SK-N-SH (cell line): Measurements from ENCODE around the gene KRTAP5-9. TPM values are rescaled to one million over a fixed set of nuclear protein-coding genes. Genes with fewer than 3 reads are reported as not detected.
A peak's percentile ranks its signal among the peaks of the same experiment; 100 is the strongest.

Experiments
- CTCF ChIA-PET: fragments of 300-600, 350-600 bp; formaldehyde crosslinking; extraction: SDS; loops from one replicate; lab custom pipeline; 2021; lab: Yijun Ruan, JAX
- POLR2A ChIA-PET: fragments of 350-600 bp; sonication (Branson Sonifier 250); formaldehyde crosslinking; extraction: SDS; loops from one replicate; lab custom pipeline; 2020; ENCODE audit warnings: antibody characterized with exemption, inconsistent platforms; lab: Yijun Ruan, JAX
- DNase-seq: peaks from one replicate; pipeline ENCODE4 v3.0.0; 2012
- H2AFZ ChIP-seq: fragments of 200-600 bp; sonication (generic); 2 replicates; pipeline ENCODE4 v1.8.1; 2016; ENCODE audit warnings: antibody characterized with exemption, mild to moderate bottlenecking, low read depth
- H3F3A ChIP-seq: fragments of 200-600 bp; sonication (generic); replicated peaks from 2 replicates; pipeline ENCODE3; 2016; ENCODE audit warnings: antibody characterized with exemption, mild to moderate bottlenecking; ENCODE audit not compliant: insufficient read depth
- H3K27ac ChIP-seq, 2 experiments: fragments of 200-500 bp in 1 of 2; fragments of 200-600 bp in 1 of 2; sonication (Bioruptor generic) in 1 of 2; sonication (generic), shearing (Covaris generic) in 1 of 2; 2 replicates each; pipeline versions ENCODE4 v1.5.1 to v1.6.1; 2014 to 2016; ENCODE audit warnings: low read depth in 2 of 2, inconsistent platforms in 1 of 2, low read length in 1 of 2, mild to moderate bottlenecking in 1 of 2, mixed read lengths in 1 of 2
- H3K27me3 ChIP-seq: fragments of 200-600 bp; sonication (generic), shearing (Covaris generic); 2 replicates; pipeline ENCODE4 v1.6.1; 2016; ENCODE audit warnings: mixed run types; ENCODE audit not compliant: insufficient read depth
- H3K36me3 ChIP-seq, 2 experiments: fragments of 200-500 bp in 1 of 2; fragments of 200-600 bp in 1 of 2; sonication (Bioruptor generic) in 1 of 2; sonication (generic) in 1 of 2; replicated peaks in 1 of 2; 2 replicates each; pipeline versions ENCODE3 to v1.5.1; 2014 to 2016; ENCODE audit warnings: low read length in 1 of 2, mild to moderate bottlenecking in 1 of 2; ENCODE audit not compliant: insufficient read depth in 2 of 2, control insufficient read depth in 1 of 2
- H3K4me1 ChIP-seq, 2 experiments: fragments of 200-500 bp in 1 of 2; fragments of 200-600 bp in 1 of 2; sonication (Bioruptor generic) in 1 of 2; sonication (generic), shearing (Covaris generic) in 1 of 2; 2 replicates each; pipeline versions ENCODE4 v1.5.1 to v1.6.1; 2014 to 2016; ENCODE audit warnings: low read depth in 1 of 2, low read length in 1 of 2, mixed run types in 1 of 2; ENCODE audit not compliant: insufficient read depth in 2 of 2, control insufficient read depth in 1 of 2
- H3K4me2 ChIP-seq: fragments of 200-600 bp; sonication (generic), shearing (Covaris generic); 2 replicates; pipeline ENCODE4 v1.6.1; 2017; ENCODE audit warnings: mixed run types
- H3K4me3 ChIP-seq, 2 experiments: fragments of 200-500 bp in 1 of 2; fragments of 200-600 bp in 1 of 2; sonication (Bioruptor generic) in 1 of 2; sonication (generic), shearing (Covaris generic) in 1 of 2; 2 replicates each; pipeline versions ENCODE4 v1.5.1 to v1.8.1; 2014 to 2016; ENCODE audit warnings: low read depth in 2 of 2, inconsistent platforms in 1 of 2, low read length in 1 of 2, mild to moderate bottlenecking in 1 of 2, mixed read lengths in 1 of 2, moderate library complexity in 1 of 2
- H3K79me2 ChIP-seq: fragments of 200-600 bp; sonication (generic); 2 replicates; pipeline ENCODE4 v1.8.1; 2017; ENCODE audit warnings: mild to moderate bottlenecking; ENCODE audit not compliant: insufficient read depth
- H3K9ac ChIP-seq: fragments of 200-600 bp; sonication (generic); 2 replicates; pipeline ENCODE4 v1.6.1; 2017; ENCODE audit warnings: mixed run types
- H3K9me2 ChIP-seq: fragments of 200-600 bp; sonication (generic); 2 replicates; pipeline ENCODE4 v1.6.1; 2017; ENCODE audit warnings: mixed run types
- H3K9me3 ChIP-seq: fragments of 200-600 bp; sonication (generic); 2 replicates; pipeline ENCODE4 v1.6.1; 2017; ENCODE audit warnings: mixed run types, mild to moderate bottlenecking, moderate library complexity
- H4K20me1 ChIP-seq: fragments of 200-600 bp; sonication (generic); 2 replicates; pipeline ENCODE4 v1.6.1; 2017; ENCODE audit warnings: mild to moderate bottlenecking, mixed run types; ENCODE audit not compliant: insufficient read depth
- CHD2 ChIP-seq: fragments of 150-350 bp; IDR thresholded peaks from 2 replicates; pipeline ENCODE4 v1.6.1; 2018; ENCODE audit warnings: low read length; ENCODE audit not compliant: partially characterized antibody
- EZH2phosphoT487 ChIP-seq: fragments of 200-600 bp; sonication (generic); IDR thresholded peaks from 2 replicates; pipeline ENCODE4 v1.6.1; 2017; ENCODE audit warnings: low read depth, mixed run types, mild to moderate bottlenecking, antibody characterized with exemption, moderate library complexity, borderline replicate concordance
- FOSL2 ChIP-seq: IDR thresholded peaks from 2 replicates; pipeline ENCODE4 v1.4.0; 2012; ENCODE audit warnings: low read depth, mild to moderate bottlenecking, moderate library complexity, borderline replicate concordance
- FOXJ3 ChIP-seq: sonication (generic); formaldehyde crosslinking; IDR thresholded peaks from 2 replicates; pipeline ENCODE4 v1.5.1; 2020; ENCODE audit warnings: mild to moderate bottlenecking, missing genetic modification reagents
- FOXM1 ChIP-seq: IDR thresholded peaks from 2 replicates; pipeline ENCODE4 v1.4.0; 2012; ENCODE audit warnings: low read depth, mild to moderate bottlenecking
- GATA2 ChIP-seq: sonication (generic); formaldehyde crosslinking; IDR thresholded peaks from 2 replicates; pipeline ENCODE4 v1.5.0; 2020; ENCODE audit warnings: mild to moderate bottlenecking, missing genetic modification reagents
- MEF2A ChIP-seq: IDR thresholded peaks from 2 replicates; pipeline ENCODE4 v1.4.0; 2012; ENCODE audit warnings: low read depth, borderline replicate concordance
- NFIC ChIP-seq: IDR thresholded peaks from 2 replicates; pipeline ENCODE4 v1.4.0; 2012; ENCODE audit warnings: borderline replicate concordance
- NRF1 ChIP-seq: IDR thresholded peaks from 2 replicates; pipeline ENCODE4 v1.6.1; 2012; ENCODE audit warnings: low read depth, mild to moderate bottlenecking, low read length
- POLR2AphosphoS5 ChIP-seq: IDR thresholded peaks from 2 replicates; pipeline ENCODE4 v1.6.1; 2012; ENCODE audit warnings: low read depth, low read length
- RAD21 ChIP-seq: IDR thresholded peaks from 2 replicates; pipeline ENCODE4 v1.6.1; 2012; ENCODE audit warnings: mild to moderate bottlenecking, low read length
- RCOR1 ChIP-seq: fragments of 150-350 bp; IDR thresholded peaks from 2 replicates; pipeline ENCODE4 v1.6.1; 2017; ENCODE audit warnings: antibody characterized with exemption, low read length
- REST ChIP-seq: IDR thresholded peaks from 2 replicates; pipeline ENCODE4 v1.6.1; 2012; ENCODE audit warnings: mild to moderate bottlenecking, low read depth, low read length, moderate library complexity
- RXRA ChIP-seq: IDR thresholded peaks from 2 replicates; pipeline ENCODE4 v1.4.0; 2012; ENCODE audit warnings: low read depth, mild to moderate bottlenecking, borderline replicate concordance
- TAF1 ChIP-seq: IDR thresholded peaks from 2 replicates; pipeline ENCODE4 v1.6.1; 2012; ENCODE audit warnings: low read depth, mild to moderate bottlenecking, low read length, moderate library complexity, borderline replicate concordance
- TEAD4 ChIP-seq: IDR thresholded peaks from 2 replicates; pipeline ENCODE4 v1.4.0; 2012; ENCODE audit warnings: mild to moderate bottlenecking, borderline replicate concordance; ENCODE audit not compliant: insufficient read depth
- YY1 ChIP-seq: IDR thresholded peaks from 2 replicates; pipeline ENCODE4 v1.4.0; 2012; ENCODE audit warnings: low read depth, mild to moderate bottlenecking
- WGBS: methylation state at CpG from one replicate; pipeline ENCODE4 v1.1.6; 2017; ENCODE audit warnings: low lambda C conversion rate; 5-methylcytosine and 5-hydroxymethylcytosine counted together
- polyA plus RNA-seq, 3 experiments: library from polyadenylated mRNA; depleted of rRNA; stranded (reverse); fragments of >200 nt; gene quantifications; 2 replicates each; pipeline ENCODE4 v1.2.3, GENCODE V29; 2012
- TF ChIP-seq, protein P1 (sequence below): IDR thresholded peaks from 2 replicates; pipeline ENCODE4 v1.4.0; 2012; ENCODE audit warnings: low read depth, borderline replicate concordance

Gene KRTAP5-9
- polyA plus RNA-seq, 1 of the 3 experiments (the other 2 are of a cell fraction) = not detected

DNA sequence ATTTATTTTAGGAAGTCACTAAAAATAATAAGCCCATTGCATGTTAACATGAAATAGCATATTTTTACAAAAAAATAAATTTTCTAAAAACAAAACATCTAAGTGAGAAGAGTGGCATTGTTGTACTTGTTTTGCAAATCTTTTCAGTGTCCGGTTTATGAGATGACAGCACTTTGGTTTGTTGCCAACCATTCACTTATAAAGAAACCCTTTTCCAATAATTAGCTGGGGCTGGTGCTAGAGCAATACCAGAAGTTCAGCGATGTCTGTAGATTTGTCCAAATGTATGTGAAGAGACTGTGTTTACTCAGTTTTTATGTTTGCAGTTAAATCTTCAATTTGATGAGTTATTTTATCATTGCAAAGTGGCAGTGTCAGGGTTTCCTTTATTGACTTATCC is 43.2 kb upstream of the KRTAP5-9 start:
- no peaks in the 10 kb centered on the region for H3K27me3 ChIP-seq
- WGBS = 36% methylated on average over 2 of the region's 2 CpGs
- no peaks in the 10 kb centered on the region for H3F3A ChIP-seq
- peak; percentile 56 for DNase-seq
- H4K20me1 ChIP-seq = no peaks in the 10 kb centered on the region
- ChIA-PET CTCF (interaction anchor here (0.6 to 2.6 kb wide), 3 partner anchors 15 to 58 kb away, joined by 3 to 8 read pairs (median 3); partner anchors contain the start of gene NADSYN1), POLR2A (no interaction called here)
- H3K4me2 ChIP-seq = no peak overlapping the region
- H2AFZ ChIP-seq = no peak overlapping the region
- H3K79me2 ChIP-seq = no peaks in the 10 kb centered on the region
- H3K9me3 ChIP-seq = no peaks in the 10 kb centered on the region
- no peaks in the 10 kb centered on the region for H3K9me2 ChIP-seq
- H3K4me3 ChIP-seq = no peak overlapping the region
- H3K36me3 ChIP-seq = peaks cover 0 to 13% of the 10 kb centered on the region in 2 experiments
- H3K4me1 ChIP-seq = peaks cover 0 to 42% of the 10 kb centered on the region in 2 experiments; a peak in 2 of 4 replicates
- peak overlapping the region in 1 of 2 experiments; percentile 77; a peak in 2 of 4 replicates for H3K27ac ChIP-seq
- no peak overlapping the region for H3K9ac ChIP-seq
- TF ChIP-seq MEF2A (no peak), TEAD4 (no peak), RXRA (no peak), CHD2 (peak; percentile 33), GATA2 (CRISPR knock-in tag) (no peak), RCOR1 (0 out of 2 replicates have a peak, but pooled peaks have one; percentile 4), NFIC (no peak)
- TF ChIP-seq, protein P1, sequence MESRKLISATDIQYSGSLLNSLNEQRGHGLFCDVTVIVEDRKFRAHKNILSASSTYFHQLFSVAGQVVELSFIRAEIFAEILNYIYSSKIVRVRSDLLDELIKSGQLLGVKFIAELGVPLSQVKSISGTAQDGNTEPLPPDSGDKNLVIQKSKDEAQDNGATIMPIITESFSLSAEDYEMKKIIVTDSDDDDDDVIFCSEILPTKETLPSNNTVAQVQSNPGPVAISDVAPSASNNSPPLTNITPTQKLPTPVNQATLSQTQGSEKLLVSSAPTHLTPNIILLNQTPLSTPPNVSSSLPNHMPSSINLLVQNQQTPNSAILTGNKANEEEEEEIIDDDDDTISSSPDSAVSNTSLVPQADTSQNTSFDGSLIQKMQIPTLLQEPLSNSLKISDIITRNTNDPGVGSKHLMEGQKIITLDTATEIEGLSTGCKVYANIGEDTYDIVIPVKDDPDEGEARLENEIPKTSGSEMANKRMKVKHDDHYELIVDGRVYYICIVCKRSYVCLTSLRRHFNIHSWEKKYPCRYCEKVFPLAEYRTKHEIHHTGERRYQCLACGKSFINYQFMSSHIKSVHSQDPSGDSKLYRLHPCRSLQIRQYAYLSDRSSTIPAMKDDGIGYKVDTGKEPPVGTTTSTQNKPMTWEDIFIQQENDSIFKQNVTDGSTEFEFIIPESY = no peak

- Histone ChIP-seq H2AFZ (no peak overlapping the region), H3K27me3 (no peaks in the 10 kb centered on the region), H3K4me3 (no peak overlapping the region), H3F3A (no peaks in the 10 kb centered on the region), H3K9me3 (no peaks in the 10 kb centered on the region), H3K27ac (peak overlapping the region in 1 of 2 experiments; percentile 51; a peak in 2 of 4 replicates), H3K79me2 (no peaks in the 10 kb centered on the region), H3K4me2 (no peak overlapping the region), H3K36me3 (peaks cover 0 to 5% of the 10 kb centered on the region in 2 experiments), H3K9me2 (no peaks in the 10 kb centered on the region), H3K9ac (no peak overlapping the region), H3K4me1 (peaks cover 0 to 34% of the 10 kb centered on the region in 2 experiments; a peak in 2 of 4 replicates), H4K20me1 (no peaks in the 10 kb centered on the region)
- ChIA-PET CTCF (interaction anchor here (0.6 to 2.6 kb wide), 4 partner anchors 13 to 74 kb away, joined by 3 to 8 read pairs (median 5); no protein-coding TSS in a partner anchor), POLR2A (interaction anchor here (0.6 kb wide), 1 partner anchor 15 kb away, joined by 3 read pairs; no protein-coding TSS in a partner anchor)
- TF ChIP-seq RAD21 (no peak), FOXJ3 (CRISPR knock-in tag) (no peak), POLR2AphosphoS5 (no peak), TAF1 (no peak), REST (no peak), EZH2phosphoT487 (no peak), YY1 (no peak), NRF1 (no peak), MEF2A (no peak), FOSL2 (no peak), FOXM1 (no peak)
- TF ChIP-seq, protein P1 = no peak
- no peak for DNase-seq
- 88% methylated on average over 9 of the region's 9 CpGs for WGBS
Observed at GRCh38 chr11:71505781-71506180, 42.4 kb upstream of the KRTAP5-9 start.
